ENCODE data around the gene DNAJC30. TPM values are rescaled to one million over a fixed set of nuclear protein-coding genes. Genes with fewer than 3 reads are reported as not detected.
"Not testable (repeated sequence)": the region's sequence is repeated elsewhere in the genome, so short reads cannot be mapped to it uniquely, and the experiment has no call there.

DNAJC30 gene
- total RNA-seq, 2 experiments from 2014 or later = 6.7 to 7.0 TPM

DNA sequence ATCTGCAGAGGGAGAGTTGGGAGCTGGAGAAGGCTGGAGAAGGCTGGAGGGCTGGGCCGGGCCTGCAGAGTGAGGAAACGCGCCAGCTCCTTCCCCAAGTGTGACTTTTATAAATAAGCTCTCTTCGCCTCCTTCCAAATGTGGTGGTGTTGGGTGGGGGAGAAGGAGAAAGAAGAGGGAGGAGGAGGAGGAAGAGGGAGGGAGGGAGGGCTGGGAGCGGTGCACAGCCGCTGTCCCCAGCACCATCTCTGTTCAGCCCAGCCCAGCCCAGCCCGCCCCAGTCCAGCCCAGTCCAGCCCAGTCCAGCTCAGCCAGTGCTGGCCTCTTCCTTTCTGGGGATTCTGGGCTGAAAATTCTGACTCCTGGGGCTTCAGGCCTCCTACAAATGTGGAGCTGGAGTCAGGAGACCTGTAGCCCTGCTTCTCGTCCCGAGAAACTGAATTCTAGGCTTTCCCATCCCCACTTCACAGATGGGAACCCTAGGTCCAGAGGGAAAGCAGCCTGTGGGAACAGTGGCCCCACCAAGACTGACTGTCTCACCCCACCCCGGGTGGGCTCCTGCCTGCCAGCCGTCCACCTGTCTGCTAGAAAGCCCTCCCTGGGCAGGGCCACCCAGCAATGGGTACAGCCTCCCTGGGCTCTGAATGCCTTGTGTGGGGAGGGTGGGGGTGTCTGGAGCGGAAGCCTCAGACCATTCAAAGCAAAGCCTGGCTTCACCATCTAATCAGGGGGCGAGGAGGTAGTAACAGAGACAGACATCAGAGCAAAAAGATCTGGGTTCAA, 34.0 kb upstream of the DNAJC30 start:
- H3K4me3 Mint-ChIP-seq = peak overlapping the region; percentile 63
- H3K27me3 Mint-ChIP-seq = peaks cover 4% of the 10 kb centered on the region
- POLR2A ChIA-PET = interaction anchor here (0.8 to 1.0 kb wide), 2 partner anchors 17 to 88 kb away, joined by 3 read pairs; no protein-coding TSS in a partner anchor
- TF ChIP-seq, protein P1, sequence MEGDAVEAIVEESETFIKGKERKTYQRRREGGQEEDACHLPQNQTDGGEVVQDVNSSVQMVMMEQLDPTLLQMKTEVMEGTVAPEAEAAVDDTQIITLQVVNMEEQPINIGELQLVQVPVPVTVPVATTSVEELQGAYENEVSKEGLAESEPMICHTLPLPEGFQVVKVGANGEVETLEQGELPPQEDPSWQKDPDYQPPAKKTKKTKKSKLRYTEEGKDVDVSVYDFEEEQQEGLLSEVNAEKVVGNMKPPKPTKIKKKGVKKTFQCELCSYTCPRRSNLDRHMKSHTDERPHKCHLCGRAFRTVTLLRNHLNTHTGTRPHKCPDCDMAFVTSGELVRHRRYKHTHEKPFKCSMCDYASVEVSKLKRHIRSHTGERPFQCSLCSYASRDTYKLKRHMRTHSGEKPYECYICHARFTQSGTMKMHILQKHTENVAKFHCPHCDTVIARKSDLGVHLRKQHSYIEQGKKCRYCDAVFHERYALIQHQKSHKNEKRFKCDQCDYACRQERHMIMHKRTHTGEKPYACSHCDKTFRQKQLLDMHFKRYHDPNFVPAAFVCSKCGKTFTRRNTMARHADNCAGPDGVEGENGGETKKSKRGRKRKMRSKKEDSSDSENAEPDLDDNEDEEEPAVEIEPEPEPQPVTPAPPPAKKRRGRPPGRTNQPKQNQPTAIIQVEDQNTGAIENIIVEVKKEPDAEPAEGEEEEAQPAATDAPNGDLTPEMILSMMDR (IDR thresholded peaks at IDR 0.05) = no peak
- intact Hi-C loops (cut with micrococcal nuclease) = loop anchor here (5.0 kb wide), 1 partner anchor 35 kb away; the partner anchor contains the start of genes BUD23 and DNAJC30
- ATAC-seq = peak; percentile 8
- peaks cover 4% of the 10 kb centered on the region for H3K36me3 Mint-ChIP-seq (ENCODE audit: low read depth)
- H3K27ac Mint-ChIP-seq = peak overlapping the region; percentile 47
- DNase-seq = peak; percentile 35
- CTCF ChIA-PET = interaction anchor here (0.6 to 3.5 kb wide), 6 partner anchors 8 to 111 kb away, joined by 3 to 16 read pairs (median 7); no protein-coding TSS in a partner anchor
- H3K4me1 Mint-ChIP-seq (ENCODE audit: low read depth) = peaks cover 41% of the 10 kb centered on the region
- no peaks in the 10 kb centered on the region for H3K9me3 Mint-ChIP-seq

DNA sequence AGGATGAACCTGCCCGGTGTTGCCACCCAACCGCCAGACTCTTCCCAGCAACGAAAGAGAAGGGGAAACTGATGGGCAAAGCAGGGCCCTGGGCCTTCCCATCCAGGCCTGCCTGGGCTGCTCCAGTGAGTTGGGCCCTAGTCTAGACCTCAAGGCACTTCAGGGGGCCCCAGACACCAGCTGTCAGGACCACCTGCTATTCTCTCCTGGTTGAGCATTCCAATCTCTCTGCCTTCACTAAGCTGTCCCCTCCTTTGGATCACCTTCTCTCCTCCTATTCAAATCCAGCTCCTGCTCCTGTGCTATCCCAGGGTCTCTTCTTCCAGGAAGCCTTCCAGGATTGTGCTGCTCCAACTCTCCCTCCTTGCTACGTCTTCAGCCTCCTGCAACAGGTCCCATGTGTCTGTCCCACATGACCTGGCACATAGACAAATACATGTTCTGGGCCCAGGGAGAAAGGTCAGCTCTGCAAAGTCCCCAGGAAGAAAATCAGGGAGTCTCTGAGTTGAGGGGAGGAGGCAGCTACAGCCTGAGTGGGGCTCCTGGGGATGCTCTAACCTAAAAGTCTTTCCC, 33.2 kb upstream of the DNAJC30 start:
- TF ChIP-seq, protein P1 (IDR thresholded peaks at IDR 0.05) = no peak
- intact Hi-C loops (cut with micrococcal nuclease) = loop anchor here (5.0 kb wide), 1 partner anchor 34 kb away; the partner anchor contains the start of genes BUD23 and DNAJC30
- H3K27me3 Mint-ChIP-seq = peaks cover 4% of the 10 kb centered on the region
- ATAC-seq (no peak), DNase-seq (no peak)
- ChIA-PET POLR2A (interaction anchor here (0.7 to 1.2 kb wide), 2 partner anchors 18 to 23 kb away, joined by 3 to 4 read pairs; no protein-coding TSS in a partner anchor), CTCF (interaction anchor here (0.7 to 3.5 kb wide), 4 partner anchors 9 to 109 kb away, joined by 3 to 16 read pairs (median 7); no protein-coding TSS in a partner anchor)
- H3K27ac Mint-ChIP-seq = no peak overlapping the region
- peaks cover 41% of the 10 kb centered on the region for H3K4me1 Mint-ChIP-seq (ENCODE audit: low read depth)
- no peaks in the 10 kb centered on the region for H3K9me3 Mint-ChIP-seq
- H3K4me3 Mint-ChIP-seq = no peak overlapping the region
- H3K36me3 Mint-ChIP-seq (ENCODE audit: low read depth) = peaks cover 4% of the 10 kb centered on the region

DNA sequence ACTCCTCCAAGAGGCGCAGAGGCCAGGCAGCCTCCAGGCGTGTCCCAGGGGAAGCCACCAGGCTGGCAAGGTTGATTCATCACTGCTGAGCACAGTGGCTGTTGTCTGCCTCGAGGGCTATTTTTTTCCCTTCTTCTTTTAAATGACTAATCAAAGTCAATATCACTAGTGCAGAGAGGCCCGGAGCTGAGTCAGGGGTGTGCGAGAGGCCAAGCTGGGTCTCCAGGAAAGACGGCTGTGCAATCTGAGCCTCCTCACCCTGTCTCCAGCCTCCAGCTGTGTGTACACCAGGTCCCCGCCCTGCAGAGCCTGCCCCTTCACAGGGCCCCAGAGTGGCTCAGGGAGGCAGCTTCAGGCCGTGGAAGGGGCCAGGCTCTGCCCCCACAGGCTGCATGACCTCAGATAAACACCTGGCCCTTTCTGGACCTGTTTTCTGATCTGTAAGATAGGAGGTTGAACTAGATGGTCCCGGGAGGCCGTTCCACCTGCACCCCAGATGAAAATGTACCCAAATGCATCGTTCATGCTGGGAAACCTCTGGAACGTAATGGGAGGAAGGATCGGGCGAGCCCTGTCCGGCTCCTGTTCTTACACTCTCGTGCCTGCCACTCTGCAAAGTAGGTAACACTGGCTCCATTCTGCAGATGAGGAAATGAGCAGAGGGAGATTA, 32.5 kb upstream of the DNAJC30 start:
- ATAC-seq (peak; percentile 51), DNase-seq (peak; percentile 81)
- intact Hi-C loops (cut with micrococcal nuclease) = loop anchor here (5.0 kb wide), 1 partner anchor 33 kb away; the partner anchor contains the start of genes BUD23 and DNAJC30
- Mint-ChIP-seq H3K4me3 (no peak overlapping the region), H3K4me1 (ENCODE audit: low read depth) (peaks cover 41% of the 10 kb centered on the region), H3K36me3 (ENCODE audit: low read depth) (peaks cover 4% of the 10 kb centered on the region), H3K27me3 (peaks cover 4% of the 10 kb centered on the region), H3K9me3 (no peaks in the 10 kb centered on the region), H3K27ac (no peak overlapping the region)
- ChIA-PET POLR2A (interaction anchor here (0.7 to 1.7 kb wide), 4 partner anchors 10 to 23 kb away, joined by 3 to 6 read pairs (median 4); no protein-coding TSS in a partner anchor), CTCF (interaction anchor here (0.7 to 3.5 kb wide), 6 partner anchors 10 to 109 kb away, joined by 3 to 16 read pairs (median 4); no protein-coding TSS in a partner anchor)
- TF ChIP-seq, protein P1 (IDR thresholded peaks at IDR 0.05) = no peak

- H3K4me3 Mint-ChIP-seq; H3K36me3 Mint-ChIP-seq (ENCODE audit: low read depth); intact Hi-C loops (cut with micrococcal nuclease); H3K27me3 Mint-ChIP-seq; DNase-seq; ATAC-seq; H3K27ac Mint-ChIP-seq; H3K9me3 Mint-ChIP-seq: not testable (repeated sequence)
- peaks cover 32% of the 10 kb centered on the region for H3K4me1 Mint-ChIP-seq (ENCODE audit: low read depth)
- ChIA-PET CTCF (interaction anchor here (1.8 kb wide), 1 partner anchor 12 kb away, joined by 4 read pairs; no protein-coding TSS in a partner anchor), POLR2A (interaction anchor here (0.9 kb wide), 1 partner anchor 17 kb away, joined by 3 read pairs; no protein-coding TSS in a partner anchor)
Measured at GRCh38 chr7:73713319-73713718, 30.1 kb upstream of the DNAJC30 start.

DNA sequence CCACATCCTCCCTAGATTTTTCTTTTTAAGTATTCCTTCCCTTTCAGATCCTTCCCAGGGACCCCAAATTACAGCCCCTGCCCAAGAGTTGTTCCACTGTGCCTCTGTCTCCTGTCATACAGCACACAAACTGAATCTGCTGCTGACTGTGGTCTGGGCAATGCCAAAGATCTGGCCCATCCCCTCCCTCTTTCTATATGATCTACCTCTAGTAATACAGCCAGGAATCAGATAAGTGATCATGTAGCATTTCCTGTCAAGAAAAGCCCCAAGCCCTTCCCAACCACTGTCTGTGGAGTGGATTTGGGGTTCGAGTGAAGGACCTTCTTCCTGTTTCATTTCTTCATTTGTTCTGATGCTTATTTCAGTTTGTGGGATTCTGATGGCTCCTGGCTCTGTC, 29.5 kb upstream of the DNAJC30 start:
- intact Hi-C loops (cut with micrococcal nuclease) = no loop called here
- CTCF ChIA-PET = interaction anchor here (0.7 to 2.2 kb wide), 5 partner anchors 11 to 143 kb away, joined by 3 to 6 read pairs (median 4); no protein-coding TSS in a partner anchor
- TF ChIP-seq, protein P1 (IDR thresholded peaks at IDR 0.05) = no peak
- Mint-ChIP-seq H3K27me3 (no peaks in the 10 kb centered on the region), H3K4me1 (ENCODE audit: low read depth) (peaks cover 27% of the 10 kb centered on the region), H3K9me3 (no peaks in the 10 kb centered on the region), H3K36me3 (ENCODE audit: low read depth) (peaks cover 4% of the 10 kb centered on the region), H3K4me3 (no peak overlapping the region), H3K27ac (no peak overlapping the region)
- ATAC-seq (no peak), DNase-seq (no peak)
- POLR2A ChIA-PET = interaction anchor here (0.5 to 0.9 kb wide), 2 partner anchors 16 to 46 kb away, joined by 3 read pairs; no protein-coding TSS in a partner anchor

All from activated CD8-positive, alpha-beta T cell treated with anti-CD3 and anti-CD28 coated beads for 36 hours (primary cell).